Keratinocyte (primary cell): ENCODE data around the gene JDP2. TPM values are rescaled to one million over a fixed set of nuclear protein-coding genes. Genes with fewer than 3 reads are reported as not detected.

Experiments
- DNase-seq: peaks from one replicate; pipeline ENCODE4 v3.0.0-alpha.2; 2011; ENCODE audit warnings: low read depth, missing footprints, low spot score
- FAIRE-seq: peaks from 2 replicates; lab custom pipeline; 2011; peaks lifted over from hg19 to GRCh38; lab: Jason Lieb, UNC
- H2AFZ ChIP-seq: 2 replicates; pipeline ENCODE4 v1.6.0; 2012; ENCODE audit warnings: low read length, control low read depth, inconsistent platforms; ENCODE audit not compliant: control insufficient read depth
- H3K27ac ChIP-seq: 2 replicates; pipeline ENCODE4 v1.5.1; 2011; ENCODE audit warnings: low read length; ENCODE audit not compliant: control insufficient read depth, insufficient read depth
- H3K27me3 ChIP-seq: 3 replicates; pipeline ENCODE4 v1.6.0; 2011; ENCODE audit warnings: low read length; ENCODE audit not compliant: control insufficient read depth, insufficient read depth; ENCODE audit errors: extremely low read depth
- H3K36me3 ChIP-seq, 2 experiments: 2 replicates in 1 of 2; 3 replicates in 1 of 2; pipeline ENCODE4 v1.5.1; 2011; ENCODE audit warnings: low read length in 2 of 2, mild to moderate bottlenecking in 1 of 2; ENCODE audit not compliant: control insufficient read depth in 2 of 2, insufficient read depth in 2 of 2; ENCODE audit errors: extremely low read depth in 1 of 2
- H3K4me1 ChIP-seq: 3 replicates; pipeline ENCODE4 v1.5.1; 2011; ENCODE audit warnings: low read length; ENCODE audit not compliant: control insufficient read depth, insufficient read depth; ENCODE audit errors: extremely low read depth
- H3K4me2 ChIP-seq: 3 replicates; pipeline ENCODE4 v1.6.0; 2011; ENCODE audit warnings: low read depth, low read length; ENCODE audit not compliant: control insufficient read depth, insufficient read depth; ENCODE audit errors: extremely low read depth
- H3K4me3 ChIP-seq, 3 experiments: fragments of 200-600 bp in 1 of 3; sonication (generic) in 1 of 3; 2 replicates in 2 of 3; 3 replicates in 1 of 3; pipeline ENCODE4 v1.5.1; 2011 to 2016; ENCODE audit warnings: low read length in 3 of 3, mild to moderate bottlenecking in 3 of 3, control low read depth in 2 of 3, inconsistent platforms in 1 of 3, low read depth in 1 of 3, mixed read lengths in 1 of 3, mixed run types in 1 of 3, moderate library complexity in 1 of 3; ENCODE audit not compliant: control insufficient read depth in 2 of 3, insufficient read depth in 2 of 3; ENCODE audit errors: extremely low read depth in 1 of 3
- H3K79me2 ChIP-seq: 2 replicates; pipeline ENCODE4 v1.6.0; 2012; ENCODE audit warnings: low read length; ENCODE audit not compliant: control insufficient read depth, insufficient read depth
- H3K9ac ChIP-seq: 3 replicates; pipeline ENCODE4 v1.6.0; 2011; ENCODE audit warnings: low read length; ENCODE audit not compliant: control insufficient read depth, insufficient read depth; ENCODE audit errors: extremely low read depth
- H3K9me1 ChIP-seq: 3 replicates; pipeline ENCODE4 v1.6.0; 2011; ENCODE audit warnings: low read length; ENCODE audit not compliant: control insufficient read depth, insufficient read depth; ENCODE audit errors: extremely low read depth
- H3K9me3 ChIP-seq: 2 replicates; pipeline ENCODE4 v1.5.1; 2012; ENCODE audit warnings: low read depth, low read length; ENCODE audit not compliant: control insufficient read depth
- H4K20me1 ChIP-seq: 3 replicates; pipeline ENCODE4 v1.6.0; 2011; ENCODE audit warnings: low read length; ENCODE audit not compliant: control insufficient read depth, insufficient read depth; ENCODE audit errors: extremely low read depth
- CTCF ChIP-seq, 3 experiments: IDR thresholded peaks in 1 of 3; conservative IDR thresholded peaks in 1 of 3; optimal IDR thresholded peaks in 1 of 3; 2 replicates in 2 of 3; 3 replicates in 1 of 3; pipeline versions ENCODE3 to v1.5.1; 2011; ENCODE audit warnings: low read length in 3 of 3, mild to moderate bottlenecking in 3 of 3, moderate library complexity in 2 of 3, control low read depth in 1 of 3, inconsistent platforms in 1 of 3; ENCODE audit not compliant: insufficient read depth in 2 of 3; ENCODE audit errors: extremely low read depth in 1 of 3
- EZH2 ChIP-seq: IDR thresholded peaks from one replicate; pipeline ENCODE4 v1.6.1; 2012; ENCODE audit warnings: inconsistent platforms, mild to moderate bottlenecking, low read length, moderate library complexity
- dilution Hi-C: fragments of 300-500 bp; cut with MboI; formaldehyde crosslinking; loops from one replicate; pipeline ENCODE4 v1.7.0; 2020; ENCODE audit warnings: low sequenced_read_pairs; ENCODE audit not compliant: extremely low pct_ligation_motif_present
- polyA plus RNA-seq, 5 experiments: library from polyadenylated mRNA; depleted of rRNA in 3 of 5; stranded (reverse) in 3 of 5; stranded (forward) in 1 of 5; unstranded in 1 of 5; fragments of >200 nt; gene quantifications; 1 replicate in 1 of 5; 2 replicates in 3 of 5; 3 replicates in 1 of 5; pipeline versions ENCODE4 v1.2.1 to v1.2.3, GENCODE V29; 2011 to 2012; ENCODE audit warnings: missing spikeins in 2 of 5, low read depth in 1 of 5, low replicate concordance in 1 of 5

The JDP2 gene
- polyA plus RNA-seq, 1 donor (not counting 4 experiments of a cell fraction or from before 2014, with no cell fraction given) = 13.5 TPM

GRCh38 chr14:75515629-75515996, 87.8 kb downstream of the JDP2 start:
- Histone ChIP-seq H3K27me3 (peaks cover 20% of the 10 kb centered on the region), H3K4me2 (peak overlapping the region; percentile 69), H3K9ac (no peak overlapping the region), H3K9me3 (peaks cover 3% of the 10 kb centered on the region), H3K4me3 (no peak overlapping the region), H3K79me2 (no peaks in the 10 kb centered on the region), H3K4me1 (no peaks in the 10 kb centered on the region), H3K27ac (no peak overlapping the region), H2AFZ (no peak overlapping the region), H3K9me1 (no peaks in the 10 kb centered on the region), H4K20me1 (no peaks in the 10 kb centered on the region), H3K36me3 (no peaks in the 10 kb centered on the region)
- DNase-seq (no peak), FAIRE-seq (no peak)
- dilution Hi-C loops = no loop called here
- no peak for TF ChIP-seq CTCF (optimal IDR thresholded peaks at IDR 0.05 in 1 of 3, IDR thresholded peaks at IDR 0.05 in 1 of 3, conservative IDR thresholded peaks at IDR 0.05 in 1 of 3; ENCODE audit: extremely low read depth in 1 of 3, insufficient read depth in 2 of 3, low read length in 3 of 3)
- TF ChIP-seq EZH2 = no peak

GRCh38 chr14:75518625-75519024, 90.8 kb downstream of the JDP2 start:
- no peaks in the 10 kb centered on the region for H4K20me1 ChIP-seq
- no peaks in the 10 kb centered on the region for H3K79me2 ChIP-seq
- H3K4me3 ChIP-seq = no peak overlapping the region
- DNase-seq (no peak), FAIRE-seq (no peak)
- TF ChIP-seq CTCF (optimal IDR thresholded peaks at IDR 0.05 in 1 of 3, IDR thresholded peaks at IDR 0.05 in 1 of 3, conservative IDR thresholded peaks at IDR 0.05 in 1 of 3; ENCODE audit: extremely low read depth in 1 of 3, insufficient read depth in 2 of 3, low read length in 3 of 3) (peak; percentile 43 to 63 (median 61)), EZH2 (no peak)
- H3K36me3 ChIP-seq = no peaks in the 10 kb centered on the region
- H2AFZ ChIP-seq = no peak overlapping the region
- H3K27ac ChIP-seq = no peak overlapping the region
- no peak overlapping the region for H3K4me2 ChIP-seq
- no peaks in the 10 kb centered on the region for H3K9me1 ChIP-seq
- dilution Hi-C loops = no loop called here
- peaks cover 23% of the 10 kb centered on the region for H3K27me3 ChIP-seq
- H3K9me3 ChIP-seq = no peaks in the 10 kb centered on the region
- no peaks in the 10 kb centered on the region for H3K4me1 ChIP-seq
- no peak overlapping the region for H3K9ac ChIP-seq
